ENCODE measurements around the gene OPCML.

DNA sequence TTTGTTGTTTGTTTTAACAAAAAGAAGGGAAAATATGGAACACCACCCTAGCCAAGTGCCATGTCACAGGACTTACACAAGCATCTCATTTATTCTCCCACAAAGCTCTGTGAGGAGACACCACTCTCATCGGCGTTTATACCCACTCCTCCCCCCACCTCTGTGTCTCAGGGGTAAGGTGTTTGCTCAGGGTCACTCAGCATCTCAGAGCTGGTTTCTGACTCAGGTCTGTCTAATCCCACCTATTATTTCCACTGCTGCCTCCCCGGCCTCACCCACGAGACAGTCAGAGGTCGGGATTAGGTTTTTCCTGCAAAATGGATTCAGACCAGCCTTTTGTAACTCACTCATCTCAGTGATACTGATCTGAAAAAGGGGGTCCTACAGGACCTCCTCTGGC is 786.0 kb downstream of the OPCML start:
- TF ChIP-seq POLR2A (IDR thresholded peaks at IDR 0.05) = no peak
- TF ChIP-seq, protein P1, sequence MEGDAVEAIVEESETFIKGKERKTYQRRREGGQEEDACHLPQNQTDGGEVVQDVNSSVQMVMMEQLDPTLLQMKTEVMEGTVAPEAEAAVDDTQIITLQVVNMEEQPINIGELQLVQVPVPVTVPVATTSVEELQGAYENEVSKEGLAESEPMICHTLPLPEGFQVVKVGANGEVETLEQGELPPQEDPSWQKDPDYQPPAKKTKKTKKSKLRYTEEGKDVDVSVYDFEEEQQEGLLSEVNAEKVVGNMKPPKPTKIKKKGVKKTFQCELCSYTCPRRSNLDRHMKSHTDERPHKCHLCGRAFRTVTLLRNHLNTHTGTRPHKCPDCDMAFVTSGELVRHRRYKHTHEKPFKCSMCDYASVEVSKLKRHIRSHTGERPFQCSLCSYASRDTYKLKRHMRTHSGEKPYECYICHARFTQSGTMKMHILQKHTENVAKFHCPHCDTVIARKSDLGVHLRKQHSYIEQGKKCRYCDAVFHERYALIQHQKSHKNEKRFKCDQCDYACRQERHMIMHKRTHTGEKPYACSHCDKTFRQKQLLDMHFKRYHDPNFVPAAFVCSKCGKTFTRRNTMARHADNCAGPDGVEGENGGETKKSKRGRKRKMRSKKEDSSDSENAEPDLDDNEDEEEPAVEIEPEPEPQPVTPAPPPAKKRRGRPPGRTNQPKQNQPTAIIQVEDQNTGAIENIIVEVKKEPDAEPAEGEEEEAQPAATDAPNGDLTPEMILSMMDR (IDR thresholded peaks at IDR 0.05) = no peak
- TF ChIP-seq POLR2AphosphoS5 (IDR thresholded peaks at IDR 0.05; ENCODE audit: insufficient read depth in 1 of 2, low read depth in 1 of 2) = no peak

Data from vagina (tissue), 2 donors.